LoVo (cell line): ENCODE measurements around the gene IFI44.

Experiments
- DNase-seq: peaks from one replicate; pipeline ENCODE4 v3.0.0-alpha.2; 2016; ENCODE audit warnings: low spot score

The IFI44 gene

DNA sequence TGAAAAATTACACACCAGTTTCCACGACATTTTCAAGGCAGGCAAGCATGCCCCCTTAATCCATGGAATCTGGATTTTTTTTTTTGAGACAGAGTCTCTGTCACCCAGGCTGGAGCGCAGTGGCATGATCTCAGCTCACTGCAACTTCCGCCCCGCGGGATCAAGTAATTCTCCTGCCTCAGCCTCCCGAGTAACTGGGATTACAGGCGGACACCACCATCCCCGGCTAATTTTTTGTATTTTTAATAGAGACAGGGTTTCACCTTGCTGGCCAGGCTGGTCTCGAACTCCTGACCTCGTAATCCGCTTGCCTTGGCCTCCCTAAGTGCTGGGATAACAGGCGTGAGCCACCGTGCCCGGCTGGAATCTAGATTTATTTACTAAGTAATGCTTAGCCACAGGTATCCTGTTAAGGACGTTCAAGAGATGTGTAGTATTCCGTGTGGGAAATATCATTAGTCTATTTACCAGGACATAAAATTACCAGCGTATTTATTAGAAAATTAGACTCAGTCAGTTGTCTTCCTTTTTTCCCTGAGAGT, 2.5 kb downstream of the IFI44 start:
- DNase-seq, result no peak

DNA sequence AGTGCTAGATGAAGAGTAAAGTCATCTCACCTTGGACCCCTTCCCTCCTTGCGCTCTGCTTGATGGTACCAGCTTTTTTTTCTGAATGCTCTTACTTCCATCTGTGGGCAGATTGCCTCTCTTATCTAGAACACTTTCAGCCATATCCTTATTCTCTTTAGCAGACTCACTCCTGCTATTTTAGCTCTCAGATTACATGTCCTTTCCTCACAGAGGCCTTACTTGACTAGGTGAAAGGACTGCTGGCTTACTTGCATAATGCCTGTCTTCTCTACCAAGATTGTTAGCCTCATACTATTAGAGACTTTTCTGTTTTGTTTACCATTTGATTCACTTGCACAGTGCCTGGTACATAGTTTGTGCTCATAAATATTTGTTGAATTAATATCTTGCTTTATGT, 9.3 kb downstream of the IFI44 start:
- no peak for DNase-seq

DNA sequence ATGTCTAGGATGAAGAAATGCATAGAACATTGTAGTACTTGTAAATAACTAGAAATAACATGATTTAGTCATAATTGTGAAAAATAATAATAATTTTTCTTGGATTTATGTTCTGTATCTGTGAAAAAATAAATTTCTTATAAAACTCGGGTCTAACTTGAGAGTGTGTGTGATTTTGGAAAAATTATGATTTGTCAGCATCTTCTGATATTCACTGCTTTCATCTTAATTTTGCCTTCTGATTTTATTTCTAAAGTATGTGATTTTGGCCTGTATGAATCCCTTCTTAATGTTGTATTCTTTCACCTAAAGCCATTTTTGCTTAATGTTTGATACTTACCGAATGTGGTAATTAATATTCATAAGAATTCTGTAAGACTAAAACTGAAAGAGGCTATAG, 14.3 kb downstream of the IFI44 start:
- no peak for DNase-seq

DNA sequence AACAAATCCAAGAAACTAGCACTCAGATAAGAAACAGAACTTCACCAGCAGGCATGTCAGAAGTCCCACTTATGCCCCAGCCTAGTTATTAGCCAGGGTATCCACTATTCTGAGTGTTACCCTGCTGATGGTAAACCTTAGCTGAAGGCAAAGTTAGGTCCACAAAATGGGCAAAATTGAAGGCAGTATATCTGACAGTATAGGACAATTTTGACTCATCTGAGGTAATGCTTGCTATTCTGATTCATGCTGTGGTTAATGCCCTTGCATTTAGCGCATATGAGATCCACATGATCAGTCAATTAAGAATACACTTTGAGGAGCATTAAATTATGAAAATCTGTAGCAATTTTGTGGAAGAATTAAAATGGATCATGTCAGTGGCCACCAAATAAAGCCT, 15.1 kb downstream of the IFI44 start:
- no peak for DNase-seq

DNA sequence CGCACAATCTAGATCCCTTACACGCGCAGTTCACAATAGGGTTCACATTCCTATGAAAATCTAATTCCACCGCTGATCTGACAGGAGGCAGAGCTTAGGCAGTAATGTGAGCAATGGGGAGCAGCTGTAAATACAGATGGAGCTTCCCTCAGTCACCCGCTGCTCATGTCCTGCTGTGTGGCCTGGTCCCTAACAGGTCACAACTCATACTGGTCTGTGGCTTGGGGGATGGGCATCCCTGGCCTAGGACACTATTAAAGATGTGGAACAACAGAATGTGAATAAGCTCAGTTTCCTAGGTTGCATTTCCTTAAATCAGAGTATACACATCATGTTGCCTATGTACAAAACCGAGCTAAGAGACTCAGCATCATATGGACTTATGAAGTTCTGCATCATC, 16.2 kb downstream of the IFI44 start:
- DNase-seq, result no peak

DNA sequence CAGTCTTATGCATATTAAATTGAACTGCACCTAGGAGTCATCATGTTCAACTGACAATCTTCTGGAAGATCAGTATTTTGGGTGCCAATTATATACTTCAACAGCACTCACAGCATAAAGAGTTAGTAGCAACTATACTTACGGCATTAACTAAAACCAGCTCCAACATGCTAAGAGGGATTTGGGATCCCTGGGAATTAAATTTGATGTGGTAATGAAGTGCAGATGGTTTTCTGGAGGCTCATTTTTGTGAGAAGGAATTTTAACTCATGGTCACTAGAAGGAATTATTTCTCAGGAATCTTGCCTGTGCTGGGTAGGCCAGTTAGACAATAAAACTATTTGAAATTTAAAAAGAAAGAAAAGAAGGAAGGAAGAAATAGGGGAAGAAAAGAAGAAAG, 18.3 kb downstream of the IFI44 start:
- DNase-seq, result no peak

DNA sequence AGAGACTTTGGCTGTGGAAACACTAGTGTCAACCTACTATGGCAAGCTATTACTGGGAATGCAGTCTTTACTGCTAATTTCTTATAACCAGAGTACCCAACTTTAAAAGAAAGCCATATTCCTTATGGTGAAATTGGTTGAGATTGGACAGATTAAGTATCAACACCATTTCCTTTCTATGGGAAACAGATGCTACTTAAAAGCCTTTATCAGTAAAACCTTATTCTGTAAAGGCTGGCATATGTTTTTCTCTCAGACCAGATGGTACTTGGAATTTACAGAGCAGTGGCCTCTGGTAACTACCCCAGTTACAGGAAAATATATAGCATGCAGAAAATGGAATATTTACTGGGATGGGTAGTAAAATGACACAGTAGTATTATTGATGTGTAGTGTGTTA, 18.8 kb downstream of the IFI44 start:
- DNase-seq, result no peak

DNA sequence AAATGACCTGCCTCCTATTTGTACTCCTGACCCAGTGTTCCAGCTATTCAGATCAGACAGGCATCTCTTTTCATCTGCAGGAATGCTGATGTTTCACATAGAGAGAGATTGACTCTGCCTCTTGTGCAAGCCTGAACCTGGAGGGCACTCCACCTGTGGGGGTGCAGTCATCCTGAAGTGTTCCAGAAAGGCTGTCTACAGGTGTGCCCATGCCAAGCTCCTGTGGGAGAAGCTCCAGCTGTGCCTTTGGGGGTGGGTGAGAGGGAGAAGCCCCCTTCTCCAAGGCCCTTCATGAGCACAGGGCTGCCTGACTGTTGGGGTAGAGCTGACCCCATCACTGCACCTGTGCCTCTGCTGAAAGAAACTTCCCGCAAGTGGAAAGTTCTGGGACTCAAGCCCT, 22.8 kb downstream of the IFI44 start:
- no peak for DNase-seq

DNA sequence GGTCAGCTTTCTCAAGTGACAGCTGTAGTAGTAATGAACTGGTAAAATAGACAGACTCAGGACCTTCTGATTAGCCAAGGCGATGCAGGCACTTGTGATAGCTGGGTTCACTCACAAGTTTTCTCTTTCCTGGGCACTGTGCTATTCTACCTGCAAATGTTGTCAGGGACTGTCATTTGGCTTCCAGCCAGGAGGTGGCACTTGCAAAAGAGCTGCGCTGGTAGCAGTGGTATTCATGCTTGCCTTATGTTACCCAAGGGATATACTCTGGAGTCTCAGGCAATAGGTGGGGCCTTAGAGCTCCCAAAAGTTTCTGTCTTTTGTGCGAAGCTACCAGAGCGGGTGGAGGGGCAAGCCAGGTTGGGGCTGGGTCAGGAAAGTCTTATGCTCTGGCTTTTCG, 23.5 kb downstream of the IFI44 start:
- DNase-seq, result no peak

DNA sequence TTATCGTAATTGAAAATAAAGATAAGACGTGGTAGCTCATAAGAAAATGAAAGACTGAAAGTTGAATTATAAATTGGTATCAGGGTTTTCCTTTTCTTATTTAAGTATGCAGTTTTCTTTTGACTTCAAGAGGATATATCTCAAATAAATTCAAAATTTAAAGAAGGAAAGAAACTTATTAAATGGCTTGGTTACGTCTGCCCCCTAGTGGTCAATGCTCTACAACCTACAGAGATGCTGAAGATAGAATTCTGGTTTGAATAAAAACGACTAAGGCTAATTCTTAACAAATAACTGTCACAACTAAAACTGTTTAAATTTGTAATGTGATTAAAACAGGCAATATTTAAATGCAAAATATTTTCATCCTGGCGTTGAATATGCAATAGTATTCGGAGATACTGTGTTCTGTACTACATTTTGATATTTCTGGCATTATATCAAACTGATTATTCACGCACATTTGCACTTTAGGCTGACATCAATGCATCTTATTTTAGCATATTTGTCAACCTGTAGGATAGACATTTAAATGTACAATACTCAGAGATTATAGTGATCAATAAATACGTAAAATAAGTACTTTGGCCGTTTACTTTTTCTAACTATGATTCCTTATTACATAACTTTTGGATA, 26.8 kb downstream of the IFI44 start:
- DNase-seq, result peak; percentile 65

DNA sequence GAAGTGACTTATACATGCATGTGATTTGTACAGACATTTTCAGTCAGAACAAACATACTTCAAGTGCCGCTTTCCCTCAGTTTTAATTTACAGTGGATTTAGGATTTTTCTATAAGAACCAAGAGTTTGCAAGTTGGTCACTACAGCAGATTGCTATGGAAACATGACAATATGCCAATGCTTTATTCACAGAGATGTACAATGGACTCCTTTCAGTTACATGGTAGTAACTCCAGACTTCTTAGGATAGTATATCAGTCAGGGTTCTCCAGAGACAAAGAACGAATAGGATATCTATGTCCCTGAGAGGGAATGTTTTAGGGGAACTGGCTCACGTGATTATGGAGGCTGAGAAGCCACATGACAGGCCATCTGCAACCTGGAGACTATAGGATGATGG, 27.4 kb downstream of the IFI44 start:
- DNase-seq, result no peak

DNA sequence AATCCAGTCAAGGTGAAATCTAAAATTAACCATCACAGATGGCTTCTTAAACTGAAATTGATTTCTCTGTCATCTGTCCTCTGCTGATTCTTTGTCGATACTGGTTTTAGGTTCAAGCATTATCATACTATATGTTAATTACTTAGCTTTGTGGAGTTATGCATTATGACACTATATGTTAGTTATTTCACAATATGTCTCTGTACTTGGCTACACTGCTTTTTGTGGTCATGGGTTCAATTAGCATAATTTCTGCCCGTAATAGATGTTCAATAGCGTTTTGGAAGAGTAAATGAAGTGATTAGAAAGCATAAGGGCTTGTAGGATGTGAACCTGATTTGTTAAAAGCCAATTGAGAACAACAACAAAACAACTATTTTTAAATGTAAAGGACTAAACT, 28.2 kb downstream of the IFI44 start:
- no peak for DNase-seq

DNA sequence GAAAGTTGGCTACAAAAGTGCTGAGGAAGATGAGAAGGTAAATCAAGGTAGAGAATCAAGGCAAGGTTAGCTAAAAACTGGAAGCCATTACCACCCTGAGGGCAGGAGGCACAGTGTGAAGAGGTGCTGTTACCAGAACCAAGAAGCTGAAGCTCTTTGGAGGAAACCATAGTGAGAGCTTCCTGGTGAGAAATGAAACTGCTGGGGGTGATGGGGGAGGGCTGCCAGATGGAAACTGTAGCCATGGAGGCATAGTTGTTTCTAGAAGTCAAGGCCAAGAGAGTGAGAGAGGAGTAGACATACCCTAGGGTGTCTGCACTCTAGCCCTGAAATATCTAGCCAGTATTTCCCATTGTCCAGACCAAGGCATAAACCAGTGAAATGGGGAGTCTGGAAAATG, 28.7 kb downstream of the IFI44 start:
- no peak for DNase-seq

DNA sequence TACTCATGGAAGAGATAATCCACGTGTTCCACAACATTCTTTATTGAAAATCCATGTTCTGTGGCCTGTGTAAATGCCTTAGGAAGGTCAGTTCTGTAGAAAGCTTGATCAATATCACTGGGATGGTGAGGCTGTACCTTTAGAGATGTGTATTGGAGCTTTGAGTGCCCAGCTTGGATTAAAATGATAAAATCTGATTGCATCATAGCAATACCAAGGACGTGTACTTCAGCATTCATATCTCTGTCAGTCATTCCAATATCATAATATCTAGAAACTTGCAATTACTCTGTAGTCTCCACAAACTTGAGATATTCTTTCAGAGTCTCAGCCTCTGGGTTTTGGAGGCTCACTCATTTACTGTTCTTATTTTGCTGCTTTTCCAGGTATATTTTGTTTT, 31.6 kb downstream of the IFI44 start:
- no peak for DNase-seq

DNA sequence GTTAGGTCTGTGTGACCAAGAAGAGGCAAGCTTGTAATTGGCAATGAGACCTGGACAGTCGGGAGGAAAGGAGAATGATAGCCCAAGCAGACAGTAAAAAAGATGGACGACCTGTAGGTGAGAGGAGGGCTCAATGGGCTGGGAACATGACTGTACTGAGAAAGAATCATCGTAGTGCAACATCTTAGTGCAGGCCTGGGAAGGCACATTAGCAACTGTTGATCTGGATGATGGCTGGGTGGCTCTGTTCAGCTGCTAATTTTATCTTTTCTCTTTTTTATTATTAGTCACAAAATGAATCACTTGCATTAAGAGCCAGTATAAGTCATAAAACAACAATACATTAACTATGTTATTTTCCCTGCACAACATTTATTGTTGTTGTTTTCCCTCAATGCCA, 32.9 kb downstream of the IFI44 start:
- no peak for DNase-seq

DNA sequence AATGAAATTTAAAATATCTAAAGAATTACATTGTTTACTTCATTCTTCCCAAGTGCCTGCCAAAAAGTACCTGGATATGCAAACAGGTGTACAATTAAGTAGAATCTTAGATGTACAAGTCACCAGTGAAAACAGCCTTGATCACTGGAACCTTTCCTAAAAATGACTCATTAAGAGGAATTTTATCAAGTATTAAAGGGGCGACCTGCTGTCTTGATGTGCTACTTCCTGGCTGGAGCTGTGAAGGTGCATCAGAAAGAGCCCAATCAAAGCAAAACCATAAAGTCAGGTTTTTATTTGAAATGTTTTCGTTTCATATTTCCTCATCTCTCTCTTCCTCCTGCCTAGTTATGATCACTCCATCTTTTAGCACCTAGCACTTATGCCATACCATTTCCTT, 33.4 kb downstream of the IFI44 start:
- DNase-seq, result no peak

DNA sequence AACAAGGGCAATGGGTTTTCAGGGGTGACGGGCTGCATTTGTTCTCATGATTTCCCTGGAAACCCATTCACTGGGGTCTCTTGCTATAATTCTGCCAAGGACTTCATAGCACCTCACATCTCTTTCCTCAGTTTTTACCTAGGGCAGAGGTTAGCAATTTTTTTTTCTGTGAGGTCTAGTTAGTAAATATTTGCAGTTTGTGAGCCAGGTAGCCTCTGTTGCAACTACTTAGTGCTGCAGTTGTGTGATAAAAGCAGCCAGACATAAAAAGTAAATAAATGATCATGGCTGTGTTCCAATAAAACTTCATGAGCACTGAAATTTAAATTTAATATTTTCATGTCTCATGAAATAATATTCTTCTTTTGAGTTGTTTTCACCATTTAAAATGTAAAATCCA, 37.7 kb downstream of the IFI44 start:
- no peak for DNase-seq

DNA sequence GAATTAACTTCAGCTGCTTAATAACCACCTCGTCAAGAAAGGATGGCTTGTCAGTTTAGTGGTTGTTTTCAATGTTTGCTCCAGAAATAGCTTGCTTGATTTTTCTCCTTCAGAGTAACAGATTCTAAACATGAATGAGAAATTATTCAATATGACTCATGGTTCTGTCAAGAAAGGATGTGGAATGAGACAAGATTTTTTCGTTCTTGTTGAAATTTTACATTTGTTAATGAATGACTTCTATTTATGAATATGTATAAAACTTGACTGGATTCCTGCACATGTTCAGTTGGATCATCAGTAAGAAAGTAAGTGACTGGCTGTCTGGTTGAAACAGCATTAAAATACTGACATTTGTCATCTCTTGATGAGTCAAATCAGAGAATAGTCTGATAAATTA, 38.3 kb downstream of the IFI44 start:
- no peak for DNase-seq

DNA sequence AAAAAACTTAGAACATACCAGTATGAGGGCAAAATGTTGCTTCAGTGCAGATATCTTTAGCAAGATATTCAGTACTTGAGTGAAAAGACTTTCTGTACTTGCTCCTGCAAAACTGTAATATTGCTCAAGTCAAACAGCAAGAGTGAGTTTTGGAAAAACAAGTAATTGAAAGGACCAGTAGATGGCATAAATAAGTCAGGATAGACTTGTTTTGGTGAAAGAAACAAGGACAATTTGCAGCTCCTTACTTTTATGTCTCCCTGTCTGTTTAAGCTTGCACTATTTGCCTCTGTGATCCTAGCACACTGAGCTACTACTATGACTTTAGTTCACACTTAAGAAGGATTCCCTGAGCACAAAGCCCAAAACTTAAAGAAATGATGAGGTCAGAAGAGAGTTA, 39.1 kb downstream of the IFI44 start:
- DNase-seq, result no peak

DNA sequence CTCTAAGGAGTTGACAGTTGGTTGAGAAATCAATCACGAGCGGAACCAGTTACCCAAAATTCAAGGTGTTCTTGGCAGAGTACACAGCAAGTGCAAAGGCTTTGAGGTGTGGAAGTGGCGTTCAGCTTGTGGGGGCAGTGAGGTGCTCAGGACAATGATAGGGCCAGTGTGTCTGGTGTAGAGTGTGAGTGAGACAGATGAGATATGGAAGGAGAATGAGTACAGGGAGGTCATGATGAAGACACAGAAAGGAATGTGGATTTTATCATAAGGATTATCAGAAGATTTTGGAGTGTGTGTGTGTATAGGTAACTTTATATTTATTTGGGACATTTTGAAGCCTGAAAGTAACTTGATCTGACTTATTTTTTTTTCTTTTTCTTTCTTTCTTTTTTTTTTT, 40.9 kb downstream of the IFI44 start:
- no peak for DNase-seq

DNA sequence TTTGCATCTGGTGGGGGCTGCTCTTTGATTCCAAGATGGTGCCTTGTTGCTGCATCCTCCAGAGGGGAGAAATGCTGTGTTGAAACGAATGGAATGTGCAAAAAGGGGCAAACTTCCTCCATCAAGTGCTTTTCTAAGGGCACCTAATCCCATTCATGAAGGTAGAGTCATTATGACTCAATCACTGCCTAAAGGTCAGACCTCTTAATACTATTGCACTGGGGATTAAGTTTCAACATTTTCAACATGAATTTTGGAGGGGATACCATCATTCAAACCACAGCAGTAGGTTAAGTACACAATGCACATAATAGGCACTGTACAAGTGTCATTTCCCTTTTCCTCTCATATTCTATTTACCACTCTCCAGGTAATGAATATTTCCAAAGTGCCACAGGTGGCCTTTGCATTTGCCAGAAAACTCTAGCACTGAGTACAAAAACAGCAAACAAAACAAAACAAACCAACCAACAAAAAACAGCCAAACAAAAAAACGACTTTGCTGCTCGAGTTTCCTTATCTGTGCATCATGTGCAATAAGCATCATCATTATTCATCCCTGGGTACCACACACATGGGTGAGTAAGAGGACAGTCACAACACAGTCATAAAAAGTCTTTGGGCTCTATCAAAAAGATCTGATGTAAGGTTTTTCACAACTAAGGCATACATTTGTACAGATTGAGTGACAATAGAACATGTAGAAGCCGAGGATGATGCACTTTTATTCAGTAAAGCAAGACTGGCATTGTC, 42.5 kb downstream of the IFI44 start:
- DNase-seq, result no peak

DNA sequence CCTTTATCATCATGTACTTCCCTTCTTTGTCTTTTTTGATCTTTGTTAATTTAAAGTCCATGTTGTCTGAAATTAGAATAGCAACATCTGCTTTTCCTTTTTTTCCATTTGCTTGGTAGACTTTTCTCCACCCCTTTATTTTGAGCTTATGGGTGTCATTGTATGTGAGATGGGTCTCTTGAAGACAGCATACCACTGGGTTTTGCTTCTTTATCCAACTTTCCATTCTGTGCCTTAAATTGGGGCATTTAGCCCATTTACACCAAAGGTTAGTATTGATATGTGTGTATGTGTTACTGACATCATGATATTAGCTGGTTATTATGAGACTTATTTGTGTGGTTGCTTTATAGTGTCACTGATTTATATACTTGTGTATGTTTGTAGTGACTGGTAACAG, 50.2 kb downstream of the IFI44 start:
- no peak for DNase-seq

DNA sequence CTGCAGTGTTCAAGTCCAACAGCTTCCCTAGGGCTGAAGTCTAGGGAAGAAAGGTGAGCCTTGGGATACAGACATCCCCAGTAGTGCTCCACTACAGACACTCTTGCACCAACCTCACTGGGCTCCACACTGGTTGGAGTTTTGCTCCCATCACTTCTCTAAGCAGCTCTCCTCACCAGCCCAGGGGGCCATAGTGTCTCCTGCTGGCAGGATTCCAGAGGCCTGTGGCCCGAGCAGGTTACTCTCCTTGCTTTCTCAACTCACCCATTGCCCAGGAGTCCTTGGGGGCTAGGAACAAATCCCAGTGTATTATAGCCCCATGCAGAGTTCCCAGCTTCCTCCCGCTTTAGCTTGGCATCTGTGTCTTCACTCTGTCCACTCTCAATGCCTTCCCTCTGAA, 52.8 kb downstream of the IFI44 start:
- no peak for DNase-seq

DNA sequence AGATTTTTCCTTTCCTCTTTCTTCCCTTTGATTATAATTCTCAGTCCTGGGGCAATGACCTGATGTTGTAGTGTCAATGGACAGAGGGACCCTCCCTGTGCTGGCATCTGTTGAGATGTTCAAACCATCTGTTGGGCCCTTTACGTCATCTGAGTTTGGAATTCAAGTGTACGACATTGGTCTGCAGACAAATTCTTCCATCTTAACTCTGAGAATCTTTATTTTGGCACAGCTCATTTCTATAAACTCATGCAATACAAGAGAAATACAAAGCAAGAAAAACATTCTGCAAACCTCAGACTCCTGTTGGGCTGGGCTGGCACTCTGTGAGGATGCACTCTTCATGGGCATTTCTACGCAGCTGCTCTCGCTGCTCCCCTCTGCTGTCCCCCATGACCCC, 54.2 kb downstream of the IFI44 start:
- no peak for DNase-seq
